Neural crest cell (in vitro differentiated cells): ENCODE measurements around the gene JARID2. TPM values are rescaled to one million over a fixed set of nuclear protein-coding genes. Genes with fewer than 3 reads are reported as not detected.
"Not testable (repeated sequence)": the region's sequence is repeated elsewhere in the genome, so short reads cannot be mapped to it uniquely, and the experiment has no call there.

Source experiments
- DNase-seq: peaks from one replicate; pipeline ENCODE4 v3.0.0; 2021; ENCODE audit warnings: low read depth, mixed read lengths, low spot score
- H3K27ac Mint-ChIP-seq: one replicate; pipeline ENCODE4 v1.8.0; 2021; ENCODE audit warnings: mild to moderate bottlenecking, mixed read lengths; ENCODE audit not compliant: unreplicated experiment
- H3K27me3 Mint-ChIP-seq: 2 replicates; pipeline ENCODE4 v1.8.0; 2021; ENCODE audit warnings: low read depth, mild to moderate bottlenecking, mixed read lengths
- H3K36me3 Mint-ChIP-seq: 2 replicates; pipeline ENCODE4 v1.8.0; 2021; ENCODE audit warnings: low read depth, mild to moderate bottlenecking, mixed read lengths
- H3K4me1 Mint-ChIP-seq: 2 replicates; pipeline ENCODE4 v1.8.0; 2021; ENCODE audit warnings: mixed read lengths
- H3K4me3 Mint-ChIP-seq: one replicate; pipeline ENCODE4 v1.8.0; 2021; ENCODE audit warnings: mild to moderate bottlenecking, mixed read lengths
- H3K9me3 Mint-ChIP-seq: 2 replicates; pipeline ENCODE4 v1.8.0; 2021; ENCODE audit warnings: mixed read lengths
- total RNA-seq: library from RNA; stranded (reverse); gene quantifications from 2 replicates; pipeline ENCODE4 v1.2.1, GENCODE V29; 2021
- TF ChIP-seq, protein P1 (sequence below): fragments of 200-600 bp; sonication (generic); conservative IDR thresholded peaks from 2 replicates; pipeline ENCODE4 v1.5.0; 2021; ENCODE audit warnings: antibody characterized with exemption, mild to moderate bottlenecking

Gene JARID2
- total RNA-seq, 1 donor from 2014 or later = 33.9 TPM

- H3K27ac Mint-ChIP-seq = no peak overlapping the region
- H3K4me3 Mint-ChIP-seq = peak overlapping the region; percentile 28
- peaks cover 48% of the 10 kb centered on the region for H3K4me1 Mint-ChIP-seq
- TF ChIP-seq, protein P1, sequence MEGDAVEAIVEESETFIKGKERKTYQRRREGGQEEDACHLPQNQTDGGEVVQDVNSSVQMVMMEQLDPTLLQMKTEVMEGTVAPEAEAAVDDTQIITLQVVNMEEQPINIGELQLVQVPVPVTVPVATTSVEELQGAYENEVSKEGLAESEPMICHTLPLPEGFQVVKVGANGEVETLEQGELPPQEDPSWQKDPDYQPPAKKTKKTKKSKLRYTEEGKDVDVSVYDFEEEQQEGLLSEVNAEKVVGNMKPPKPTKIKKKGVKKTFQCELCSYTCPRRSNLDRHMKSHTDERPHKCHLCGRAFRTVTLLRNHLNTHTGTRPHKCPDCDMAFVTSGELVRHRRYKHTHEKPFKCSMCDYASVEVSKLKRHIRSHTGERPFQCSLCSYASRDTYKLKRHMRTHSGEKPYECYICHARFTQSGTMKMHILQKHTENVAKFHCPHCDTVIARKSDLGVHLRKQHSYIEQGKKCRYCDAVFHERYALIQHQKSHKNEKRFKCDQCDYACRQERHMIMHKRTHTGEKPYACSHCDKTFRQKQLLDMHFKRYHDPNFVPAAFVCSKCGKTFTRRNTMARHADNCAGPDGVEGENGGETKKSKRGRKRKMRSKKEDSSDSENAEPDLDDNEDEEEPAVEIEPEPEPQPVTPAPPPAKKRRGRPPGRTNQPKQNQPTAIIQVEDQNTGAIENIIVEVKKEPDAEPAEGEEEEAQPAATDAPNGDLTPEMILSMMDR = no peak
- no peak for DNase-seq
- peaks cover 40% of the 10 kb centered on the region for H3K36me3 Mint-ChIP-seq
- no peaks in the 10 kb centered on the region for H3K27me3 Mint-ChIP-seq
- H3K9me3 Mint-ChIP-seq = peaks cover 10% of the 10 kb centered on the region
Observed at GRCh38 chr6:15413466-15414234, 167.8 kb downstream of the JARID2 start.

DNA sequence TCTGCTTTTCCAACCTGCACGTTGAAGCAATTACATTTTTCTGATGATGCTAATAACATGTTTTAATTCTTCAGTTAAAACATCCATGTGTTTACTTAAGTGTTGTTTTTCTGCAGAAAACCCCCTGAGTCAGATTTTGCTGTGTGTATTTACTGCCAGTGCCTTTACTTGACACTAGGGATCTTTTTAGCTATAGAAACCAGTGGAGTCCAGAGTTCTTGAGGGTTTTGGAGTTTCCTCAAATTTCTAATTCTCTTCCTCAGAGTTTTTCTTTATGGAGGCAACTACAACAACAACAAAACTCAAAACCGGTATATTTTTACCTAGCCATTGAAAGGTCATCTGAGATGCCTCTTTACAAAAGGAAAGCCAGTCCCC is 168.4 kb downstream of the JARID2 start:
- peaks cover 10% of the 10 kb centered on the region for H3K9me3 Mint-ChIP-seq
- peaks cover 42% of the 10 kb centered on the region for H3K36me3 Mint-ChIP-seq
- peak overlapping the region; percentile 6 for H3K4me3 Mint-ChIP-seq
- no peaks in the 10 kb centered on the region for H3K27me3 Mint-ChIP-seq
- TF ChIP-seq, protein P1 = no peak
- H3K27ac Mint-ChIP-seq = no peak overlapping the region
- H3K4me1 Mint-ChIP-seq = peaks cover 43% of the 10 kb centered on the region
- no peak for DNase-seq

- not testable (repeated sequence) for DNase-seq, H3K27me3 Mint-ChIP-seq, H3K4me3 Mint-ChIP-seq, H3K27ac Mint-ChIP-seq
- H3K4me1 Mint-ChIP-seq = peaks cover 41% of the 10 kb centered on the region
- peaks cover 51% of the 10 kb centered on the region for H3K36me3 Mint-ChIP-seq
- peaks cover 15% of the 10 kb centered on the region for H3K9me3 Mint-ChIP-seq
Observed at GRCh38 chr6:15415622-15416021, 169.8 kb downstream of the JARID2 start.

- Mint-ChIP-seq H3K4me1 (peaks cover 40% of the 10 kb centered on the region), H3K4me3 (no peak overlapping the region), H3K36me3 (peaks cover 47% of the 10 kb centered on the region)
Observed at GRCh38 chr6:15416932-15417509, 171.2 kb downstream of the JARID2 start.

GRCh38 chr6:15417811-15418210 is 171.9 kb downstream of the JARID2 start:
- Mint-ChIP-seq H3K27ac (no peak overlapping the region), H3K4me1 (peaks cover 42% of the 10 kb centered on the region), H3K27me3 (no peaks in the 10 kb centered on the region), H3K9me3 (peaks cover 17% of the 10 kb centered on the region), H3K36me3 (peaks cover 43% of the 10 kb centered on the region), H3K4me3 (no peak overlapping the region)
- DNase-seq = no peak
- TF ChIP-seq, protein P1 = no peak

More at GRCh38 chr6:15416932-15417509, 171.2 kb downstream of the JARID2 start:
- Mint-ChIP-seq H3K27ac (no peak overlapping the region), H3K27me3 (no peaks in the 10 kb centered on the region), H3K9me3 (peaks cover 17% of the 10 kb centered on the region)
- TF ChIP-seq, protein P1 = no peak
- no peak for DNase-seq

GRCh38 chr6:15419493-15419892 is 173.6 kb downstream of the JARID2 start:
- TF ChIP-seq, protein P1 = no peak
- Mint-ChIP-seq H3K4me3 (no peak overlapping the region), H3K4me1 (peaks cover 31% of the 10 kb centered on the region), H3K27ac (no peak overlapping the region), H3K9me3 (peaks cover 17% of the 10 kb centered on the region), H3K27me3 (no peaks in the 10 kb centered on the region), H3K36me3 (peaks cover 33% of the 10 kb centered on the region)
- DNase-seq = no peak
